ENCODE measurements around the gene POC1A.
A peak's percentile ranks its signal among the peaks of the same experiment; 100 is the strongest.

Gene POC1A

GRCh38 chr3:52122491-52122890 lies 31.7 kb downstream of the POC1A start:
- Histone ChIP-seq H3K27me3 (no peaks in the 10 kb centered on the region), H3K4me3 (no peak overlapping the region), H3K36me3 (no peaks in the 10 kb centered on the region), H3K27ac (peak overlapping the region in 1 of 2 donors; percentile 30), H3K4me1 (peaks cover 0 to 7% (median 0%) of the 10 kb centered on the region in 4 donors), H3K9me3 (no peaks in the 10 kb centered on the region)
- intact Hi-C loops (cut with DNase I; ENCODE audit: low total_unique reads) = loop anchor here (5.0 kb wide), 1 partner anchor 65 kb away; the partner anchor contains the start of gene DUSP7
- TF ChIP-seq CTCF (IDR thresholded peaks at IDR 0.05) = no peak
- DNase-seq = no peak

GRCh38 chr3:52121813-52122212 lies 32.4 kb downstream of the POC1A start:
- H3K27ac ChIP-seq = peak overlapping the region; percentile 25 to 30
- H3K4me3 ChIP-seq = no peak overlapping the region
- H3K4me1 ChIP-seq = peaks cover 0 to 7% (median 0%) of the 10 kb centered on the region in 4 donors
- intact Hi-C loops (cut with DNase I; ENCODE audit: low total_unique reads) = loop anchor here (2.0 to 5.0 kb wide), 2 partner anchors 65 to 117 kb away; partner anchors contain the start of gene DUSP7
- no peak for DNase-seq
- H3K27me3 ChIP-seq = no peaks in the 10 kb centered on the region
- H3K36me3 ChIP-seq = no peaks in the 10 kb centered on the region
- H3K9me3 ChIP-seq = no peaks in the 10 kb centered on the region
- no peak for TF ChIP-seq CTCF (IDR thresholded peaks at IDR 0.05)

GRCh38 chr3:52121464-52121805 lies 32.8 kb downstream of the POC1A start:
- Histone ChIP-seq H3K9me3 (no peaks in the 10 kb centered on the region), H3K4me3 (no peak overlapping the region), H3K27me3 (no peaks in the 10 kb centered on the region), H3K36me3 (no peaks in the 10 kb centered on the region), H3K27ac (peak overlapping the region; percentile 25 to 30), H3K4me1 (peaks cover 0 to 7% (median 0%) of the 10 kb centered on the region in 4 donors)
- intact Hi-C loops (cut with DNase I; ENCODE audit: low total_unique reads) = loop anchor here (2.0 to 5.0 kb wide), 2 partner anchors 64 to 117 kb away; partner anchors contain the start of gene DUSP7
- no peak for TF ChIP-seq CTCF (IDR thresholded peaks at IDR 0.05)
- peak in 1 of 2 donors; percentile 62 for DNase-seq

- TF ChIP-seq CTCF (IDR thresholded peaks at IDR 0.05) = no peak
- H3K36me3 ChIP-seq = no peaks in the 10 kb centered on the region
- no peak overlapping the region for H3K4me3 ChIP-seq
- no peaks in the 10 kb centered on the region for H3K27me3 ChIP-seq
- intact Hi-C loops (cut with DNase I; ENCODE audit: low total_unique reads) = loop anchor here (2.0 to 5.0 kb wide), 2 partner anchors 64 to 116 kb away; partner anchors contain the start of gene DUSP7
- H3K27ac ChIP-seq = peak overlapping the region; percentile 25 to 30
- peaks cover 0 to 7% (median 0%) of the 10 kb centered on the region in 4 donors for H3K4me1 ChIP-seq
- DNase-seq = no peak
- no peaks in the 10 kb centered on the region for H3K9me3 ChIP-seq
Observed at GRCh38 chr3:52120556-52121463, 33.4 kb downstream of the POC1A start.

DNA sequence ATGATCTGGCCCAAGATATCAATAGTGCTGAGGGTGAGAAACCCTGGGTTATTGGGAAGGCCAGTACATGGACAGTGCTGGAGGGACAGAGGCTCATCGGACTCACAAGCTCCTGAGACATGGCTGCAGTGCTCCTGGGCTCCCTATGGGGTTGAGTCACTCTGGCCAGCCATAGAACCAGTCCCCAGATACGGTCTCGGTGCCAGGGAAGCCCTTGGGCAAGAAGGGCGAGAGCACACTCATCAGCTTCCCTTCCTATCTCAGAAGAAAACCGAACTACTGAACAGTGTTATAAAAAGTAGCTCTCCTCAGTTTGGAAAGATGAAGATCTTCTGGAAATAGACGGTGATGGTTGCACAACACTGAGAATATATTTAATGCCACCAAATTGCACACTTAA lies 34.4 kb downstream of the POC1A start:
- H3K4me1 ChIP-seq = peaks cover 0 to 7% (median 0%) of the 10 kb centered on the region in 4 donors
- no peaks in the 10 kb centered on the region for H3K27me3 ChIP-seq
- DNase-seq = no peak
- no peak overlapping the region for H3K4me3 ChIP-seq
- H3K27ac ChIP-seq = no peak overlapping the region
- TF ChIP-seq CTCF (IDR thresholded peaks at IDR 0.05) = no peak
- H3K36me3 ChIP-seq = no peaks in the 10 kb centered on the region
- H3K9me3 ChIP-seq = no peaks in the 10 kb centered on the region
- intact Hi-C loops (cut with DNase I; ENCODE audit: low total_unique reads) = loop anchor here (2.0 to 5.0 kb wide), 2 partner anchors 63 to 115 kb away; partner anchors contain the start of gene DUSP7

Measured in tibial artery (tissue), 4 donors.